Liver (tissue), 9 donors: ENCODE measurements around the gene LIMS1. TPM values are rescaled to one million over a fixed set of nuclear protein-coding genes. Genes with fewer than 3 reads are reported as not detected.
A peak's percentile ranks its signal among the peaks of the same experiment; 100 is the strongest.

ENCODE experiments used
- DNase-seq: peaks from one replicate; pipeline ENCODE4 v3.0.0-alpha.2; 2017; ENCODE audit warnings: low spot score
- H3K27ac ChIP-seq, 2 donors: one replicate each; pipeline ENCODE4 v1.7.0; 2013; ENCODE audit warnings: inconsistent platforms in 2 of 2, low read length in 2 of 2, control low read depth in 1 of 2, low read depth in 1 of 2, mild to moderate bottlenecking in 1 of 2
- H3K27me3 ChIP-seq, 4 donors: one replicate each; pipeline versions ENCODE4 v1.6.1 to v1.7.0; 2013; ENCODE audit warnings: low read length in 3 of 4, inconsistent platforms in 1 of 4, mild to moderate bottlenecking in 1 of 4, moderate library complexity in 1 of 4; ENCODE audit not compliant: control insufficient read depth in 4 of 4, insufficient read depth in 4 of 4
- H3K36me3 ChIP-seq, 4 donors: one replicate each; pipeline versions ENCODE4 v1.6.1 to v1.7.0; 2013; ENCODE audit warnings: low read length in 3 of 4, mild to moderate bottlenecking in 3 of 4, low read depth in 1 of 4, moderate library complexity in 1 of 4; ENCODE audit not compliant: control insufficient read depth in 4 of 4, insufficient read depth in 3 of 4
- H3K4me1 ChIP-seq, 4 donors: one replicate each; pipeline versions ENCODE4 v1.6.1 to v1.7.0; 2013; ENCODE audit warnings: low read length in 3 of 4, mild to moderate bottlenecking in 3 of 4, moderate library complexity in 1 of 4; ENCODE audit not compliant: control insufficient read depth in 4 of 4, insufficient read depth in 4 of 4
- H3K4me3 ChIP-seq, 3 donors: one replicate each; pipeline versions ENCODE4 v1.6.1 to v1.7.0; 2013; ENCODE audit warnings: low read length in 3 of 3, control low read depth in 1 of 3, low read depth in 1 of 3, mild to moderate bottlenecking in 1 of 3
- H3K9ac ChIP-seq, 2 donors: one replicate each; pipeline ENCODE4 v1.7.0; 2013; ENCODE audit warnings: low read length in 2 of 2, mild to moderate bottlenecking in 2 of 2, moderate library complexity in 2 of 2, control low read depth in 1 of 2, low read depth in 1 of 2
- H3K9me3 ChIP-seq, 4 donors: one replicate each; pipeline versions ENCODE4 v1.6.1 to v1.7.0; 2013; ENCODE audit warnings: low read length in 3 of 4; ENCODE audit not compliant: control insufficient read depth in 4 of 4
- ATF3 ChIP-seq: IDR thresholded peaks from 2 replicates; pipeline ENCODE4 v1.6.1; 2016; ENCODE audit warnings: antibody characterized with exemption
- CTCF ChIP-seq: fragments of 150-350 bp; IDR thresholded peaks from 2 replicates; pipeline ENCODE4 v1.5.1; 2017; ENCODE audit warnings: improper control_type of control experiment, low read depth, low read length; ENCODE audit not compliant: missing input control
- FOXA1 ChIP-seq: IDR thresholded peaks from 2 replicates; pipeline ENCODE4 v1.6.1; 2016; ENCODE audit warnings: antibody characterized with exemption
- FOXA2 ChIP-seq: IDR thresholded peaks from 2 replicates; pipeline ENCODE4 v1.6.1; 2016; ENCODE audit warnings: antibody characterized with exemption
- GABPA ChIP-seq, 2 donors: IDR thresholded peaks in 1 of 2; conservative IDR thresholded peaks in 1 of 2; 2 replicates each; pipeline ENCODE4 v1.6.1; 2016; ENCODE audit warnings: antibody characterized with exemption in 2 of 2, mild to moderate bottlenecking in 1 of 2, moderate library complexity in 1 of 2
- HNF4G ChIP-seq: IDR thresholded peaks from 2 replicates; pipeline ENCODE4 v1.6.1; 2016; ENCODE audit warnings: antibody characterized with exemption
- JUND ChIP-seq, 2 donors: IDR thresholded peaks; 2 replicates each; pipeline ENCODE4 v1.6.1; 2016; ENCODE audit warnings: antibody characterized with exemption in 2 of 2
- NR2F2 ChIP-seq: IDR thresholded peaks from 2 replicates; pipeline ENCODE4 v1.6.1; 2016; ENCODE audit warnings: antibody characterized with exemption
- RAD21 ChIP-seq, 2 donors: IDR thresholded peaks; 2 replicates each; pipeline ENCODE4 v1.6.1; 2016; ENCODE audit warnings: antibody characterized with exemption in 2 of 2, mild to moderate bottlenecking in 2 of 2
- REST ChIP-seq: IDR thresholded peaks from 2 replicates; pipeline ENCODE4 v1.6.1; 2016; ENCODE audit warnings: antibody characterized with exemption, mild to moderate bottlenecking
- SP1 ChIP-seq: IDR thresholded peaks from 2 replicates; pipeline ENCODE4 v1.6.1; 2018; ENCODE audit warnings: antibody characterized with exemption, mild to moderate bottlenecking
- TAF1 ChIP-seq: conservative IDR thresholded peaks from 2 replicates; pipeline ENCODE4 v1.6.1; 2016; ENCODE audit warnings: antibody characterized with exemption, mild to moderate bottlenecking
- ZBTB33 ChIP-seq: IDR thresholded peaks from 2 replicates; pipeline ENCODE4 v1.6.1; 2016; ENCODE audit warnings: antibody characterized with exemption
- WGBS: extraction: QIAGEN DNeasy Blood & Tissue Kit; methylation state at CpG from one replicate; pipeline ENCODE4 v1.1.7; 2013; 5-methylcytosine and 5-hydroxymethylcytosine counted together
- polyA plus RNA-seq, 2 donors: library from polyadenylated mRNA; stranded (reverse) in 1 of 2; unstranded in 1 of 2; fragments of 200-250 nt in 1 of 2; fragments of >200 nt in 1 of 2; fragmentation: Nextera tagmentation in 1 of 2; extraction: Ambion mirVana in 1 of 2; gene quantifications; one replicate each; pipeline versions ENCODE4 v1.2.1 to v1.2.3, GENCODE V29; 2013 to 2015
- total RNA-seq, 2 donors: library from RNA; depleted of rRNA; stranded (reverse); fragments of >200 nt; gene quantifications; one replicate each; pipeline ENCODE4 v1.2.3, GENCODE V29; 2014
- donor health status: healthy.
- donor health status: healthy.
- donor health status: healthy.
- donor health status: healthy.
- donor health status: healthy.

The LIMS1 gene
- total and polyA plus RNA-seq, 4 donors = 10.2 to 37.1 (median 22.1) TPM

GRCh38 chr2:108591163-108591562 lies 56.9 kb downstream of the LIMS1 start (continued):
- no peak for TF ChIP-seq REST

- no peak overlapping the region for H3K4me3 ChIP-seq
- TF ChIP-seq NR2F2 = no peak
- no peak for TF ChIP-seq RAD21 (IDR thresholded peaks at IDR 0.05)
- no peak for TF ChIP-seq REST
- TF ChIP-seq SP1 = no peak
- no peaks in the 10 kb centered on the region for H3K36me3 ChIP-seq
- no peaks in the 10 kb centered on the region for H3K9me3 ChIP-seq
- H3K27me3 ChIP-seq = no peaks in the 10 kb centered on the region
- no peak for DNase-seq
- H3K27ac ChIP-seq = peak overlapping the region in 1 of 2 donors; percentile 17
- H3K9ac ChIP-seq = no peak overlapping the region
- peaks cover 0 to 5% (median under 1%) of the 10 kb centered on the region in 4 donors for H3K4me1 ChIP-seq
Measured at GRCh38 chr2:108593547-108594098, 59.4 kb downstream of the LIMS1 start.

- H3K4me1 ChIP-seq = peaks cover 0 to 4% (median 0%) of the 10 kb centered on the region in 4 donors
- no peak overlapping the region for H3K9ac ChIP-seq
- TF ChIP-seq JUND (IDR thresholded peaks at IDR 0.05) (no peak), CTCF (no peak), FOXA1 (no peak), TAF1 (no peak), HNF4G (no peak), FOXA2 (no peak), NR2F2 (no peak), ATF3 (no peak), RAD21 (IDR thresholded peaks at IDR 0.05) (no peak), GABPA (IDR thresholded peaks at IDR 0.05 in 1 of 2, conservative IDR thresholded peaks at IDR 0.05 in 1 of 2) (no peak), SP1 (no peak), ZBTB33 (no peak)
- WGBS = 66% methylated on average over 7 of the region's 7 CpGs
- peak overlapping the region in 1 of 2 donors; percentile 16 for H3K27ac ChIP-seq
- no peak for DNase-seq
- no peaks in the 10 kb centered on the region for H3K27me3 ChIP-seq
- no peaks in the 10 kb centered on the region for H3K9me3 ChIP-seq
- H3K4me3 ChIP-seq = no peak overlapping the region
- no peaks in the 10 kb centered on the region for H3K36me3 ChIP-seq
Measured at GRCh38 chr2:108594132-108594981, 60.1 kb downstream of the LIMS1 start.
